ENCODE measurements around the gene WASL. TPM values are rescaled to one million over a fixed set of nuclear protein-coding genes. Genes with fewer than 3 reads are reported as not detected.

The WASL gene
- total RNA-seq, 2 donors from 2014 or later, result 20.9 to 24.7 TPM

DNA sequence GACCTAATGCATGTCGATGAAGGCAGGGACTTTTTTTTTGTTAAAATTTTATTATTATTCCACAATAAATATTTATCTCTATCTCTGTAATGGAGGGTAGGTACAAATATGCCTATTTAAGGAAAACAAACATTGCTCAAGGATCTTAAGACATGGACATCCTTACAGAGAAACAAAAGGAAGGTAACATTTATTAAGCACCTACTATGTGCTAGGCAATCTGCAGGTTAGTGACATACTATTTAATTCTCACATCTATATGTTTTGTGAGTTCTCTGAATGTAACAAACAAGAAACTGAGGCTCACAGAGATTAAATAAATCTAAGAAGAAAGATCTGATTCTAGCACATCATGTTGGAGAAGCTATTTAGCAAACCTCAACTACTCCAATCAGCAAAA, 61.1 kb downstream of the WASL start:
- Histone ChIP-seq H3K4me1 (peaks cover 0 to 3% of the 10 kb centered on the region in 2 donors), H3K9me3 (no peaks in the 10 kb centered on the region), H3K27ac (no peak overlapping the region), H3K27me3 (no peaks in the 10 kb centered on the region), H3K36me3 (peaks cover 41% of the 10 kb centered on the region), H3K4me3 (no peak overlapping the region)
- DNase-seq (ENCODE audit: low spot score), result no peak
- no peak for TF ChIP-seq CTCF (IDR thresholded peaks at IDR 0.05)

DNA sequence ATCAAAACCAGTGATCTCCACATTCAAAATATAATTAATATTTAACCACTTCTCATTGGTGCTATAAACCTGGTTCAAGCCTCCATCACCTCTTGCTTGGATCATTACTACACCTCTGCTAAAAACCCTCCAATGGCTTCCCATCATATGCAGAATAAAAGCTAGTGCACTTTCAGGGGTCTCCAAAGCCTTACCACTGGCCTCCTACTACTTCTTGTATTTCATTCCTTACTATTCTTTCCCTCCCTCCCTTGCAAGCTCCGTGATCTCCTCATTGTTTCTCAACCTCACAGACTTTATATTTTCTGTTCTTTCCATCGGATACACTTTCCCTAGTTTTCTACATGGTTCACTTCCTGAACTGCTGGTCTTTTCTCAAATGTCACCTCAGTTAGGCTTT, 61.6 kb downstream of the WASL start:
- H3K27me3 ChIP-seq, result no peaks in the 10 kb centered on the region
- H3K4me3 ChIP-seq, result no peak overlapping the region
- H3K9me3 ChIP-seq, result no peaks in the 10 kb centered on the region
- no peak for TF ChIP-seq CTCF (IDR thresholded peaks at IDR 0.05)
- DNase-seq (ENCODE audit: low spot score), result no peak
- peaks cover 0 to 6% of the 10 kb centered on the region in 2 donors for H3K4me1 ChIP-seq
- H3K36me3 ChIP-seq, result peaks cover 36% of the 10 kb centered on the region
- no peak overlapping the region for H3K27ac ChIP-seq

GRCh38 chr7:123682690-123683089, 66.1 kb downstream of the WASL start:
- H3K27me3 ChIP-seq, result no peaks in the 10 kb centered on the region
- peak; percentile 28 to 70 for TF ChIP-seq CTCF (IDR thresholded peaks at IDR 0.05)
- no peaks in the 10 kb centered on the region for H3K9me3 ChIP-seq
- peak overlapping the region in 1 of 2 donors; percentile 70 for H3K27ac ChIP-seq
- H3K4me1 ChIP-seq, result peaks cover 0 to 31% of the 10 kb centered on the region in 2 donors
- no peak for DNase-seq (ENCODE audit: low spot score)
- H3K36me3 ChIP-seq, result peaks cover 7% of the 10 kb centered on the region
- no peak overlapping the region for H3K4me3 ChIP-seq

GRCh38 chr7:123681561-123681960, 67.2 kb downstream of the WASL start:
- Histone ChIP-seq H3K4me3 (no peak overlapping the region), H3K4me1 (peaks cover 0 to 31% of the 10 kb centered on the region in 2 donors), H3K27ac (peak overlapping the region; percentile 66 to 70), H3K36me3 (peaks cover 7% of the 10 kb centered on the region), H3K27me3 (no peaks in the 10 kb centered on the region), H3K9me3 (no peaks in the 10 kb centered on the region)
- TF ChIP-seq CTCF (IDR thresholded peaks at IDR 0.05), result no peak
- no peak for DNase-seq (ENCODE audit: low spot score)

GRCh38 chr7:123680580-123680979, 68.2 kb downstream of the WASL start:
- Histone ChIP-seq H3K9me3 (no peaks in the 10 kb centered on the region), H3K27me3 (no peaks in the 10 kb centered on the region), H3K36me3 (peaks cover 7% of the 10 kb centered on the region), H3K4me3 (no peak overlapping the region), H3K4me1 (peaks cover 0 to 34% of the 10 kb centered on the region in 2 donors), H3K27ac (peak overlapping the region; percentile 66 to 70)
- no peak for TF ChIP-seq CTCF (IDR thresholded peaks at IDR 0.05)
- no peak for DNase-seq (ENCODE audit: low spot score)

- peaks cover 0 to 44% of the 10 kb centered on the region in 2 donors for H3K4me1 ChIP-seq
Measured at GRCh38 chr7:123679614-123680013, 69.2 kb downstream of the WASL start.

More at GRCh38 chr7:123679614-123680013, 69.2 kb downstream of the WASL start:
- TF ChIP-seq CTCF (IDR thresholded peaks at IDR 0.05), result no peak
- peaks cover 7% of the 10 kb centered on the region for H3K36me3 ChIP-seq
- no peaks in the 10 kb centered on the region for H3K9me3 ChIP-seq
- H3K27me3 ChIP-seq, result no peaks in the 10 kb centered on the region
- DNase-seq (ENCODE audit: low spot score), result no peak
- H3K4me3 ChIP-seq, result no peak overlapping the region
- peak overlapping the region; percentile 24 to 70 for H3K27ac ChIP-seq

Measured in right atrium auricular region (tissue), 2 donors.